ENCODE measurements around the gene UPK1A.
"Not testable (repeated sequence)": the region's sequence is repeated elsewhere in the genome, so short reads cannot be mapped to it uniquely, and the experiment has no call there.

The UPK1A gene

GRCh38 chr19:35689836-35690235, 23.5 kb downstream of the UPK1A start:
- no peaks in the 10 kb centered on the region for H3K79me2 ChIP-seq (ENCODE audit: low read length)
- peaks cover 10% of the 10 kb centered on the region for H3K4me1 ChIP-seq (ENCODE audit: low read length)
- no peak overlapping the region for H3K27ac ChIP-seq (ENCODE audit: low read length)
- H3K4me2 ChIP-seq (ENCODE audit: low read length) = no peak overlapping the region
- H4K20me1 ChIP-seq (ENCODE audit: insufficient read depth, low read length) = no peaks in the 10 kb centered on the region
- H3K9me3 ChIP-seq (ENCODE audit: insufficient read depth, low read length) = no peaks in the 10 kb centered on the region
- no peak overlapping the region for H3K4me3 ChIP-seq (ENCODE audit: low read length)
- H3K27me3 ChIP-seq (ENCODE audit: low read depth, low read length) = no peaks in the 10 kb centered on the region
- no peak overlapping the region for H3K9ac ChIP-seq (ENCODE audit: low read length)
- TF ChIP-seq EZH2phosphoT487 (IDR thresholded peaks at IDR 0.05; ENCODE audit: low read depth) = no peak
- no peak for TF ChIP-seq CTCF (IDR thresholded peaks at IDR 0.05; ENCODE audit: low read depth, low read length)
- H3K36me3 ChIP-seq (replicated peaks; ENCODE audit: low read depth, low read length) = no peaks in the 10 kb centered on the region
- no peak overlapping the region for H2AFZ ChIP-seq (ENCODE audit: low read depth, low read length)

GRCh38 chr19:35691106-35691505, 24.8 kb downstream of the UPK1A start:
- H4K20me1 ChIP-seq (ENCODE audit: insufficient read depth, low read length); H3K9me3 ChIP-seq (ENCODE audit: insufficient read depth, low read length); H3K9ac ChIP-seq (ENCODE audit: low read length); H3K36me3 ChIP-seq (replicated peaks; ENCODE audit: low read depth, low read length); H3K4me3 ChIP-seq (ENCODE audit: low read length); H3K79me2 ChIP-seq (ENCODE audit: low read length); H2AFZ ChIP-seq (ENCODE audit: low read depth, low read length); H3K4me2 ChIP-seq (ENCODE audit: low read length); H3K27me3 ChIP-seq (ENCODE audit: low read depth, low read length); H3K27ac ChIP-seq (ENCODE audit: low read length): not testable (repeated sequence)
- peaks cover 10% of the 10 kb centered on the region for H3K4me1 ChIP-seq (ENCODE audit: low read length)

DNA sequence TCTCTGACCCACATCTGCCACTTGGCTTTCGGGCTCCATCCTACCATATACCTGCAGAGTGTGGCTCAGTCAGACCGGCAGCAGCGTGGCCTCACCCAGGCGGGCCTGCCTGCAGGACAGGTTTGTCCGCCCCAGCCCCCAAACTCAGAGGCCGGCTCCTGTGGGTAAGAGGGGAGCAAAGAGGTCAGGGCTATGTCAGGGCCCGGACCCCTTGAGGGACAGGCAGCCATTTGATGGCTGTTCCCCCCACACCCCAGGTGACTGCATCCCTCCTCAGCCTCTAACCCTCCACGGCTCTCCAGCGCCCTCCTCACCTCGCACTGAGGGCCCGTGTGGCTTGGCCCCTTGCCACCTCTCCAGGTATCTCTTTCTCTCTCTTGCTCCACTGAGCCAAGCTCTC, 25.7 kb downstream of the UPK1A start:
- Histone ChIP-seq H3K4me1 (ENCODE audit: low read length) (peaks cover 15% of the 10 kb centered on the region), H3K9me3 (ENCODE audit: insufficient read depth, low read length) (no peaks in the 10 kb centered on the region), H3K79me2 (ENCODE audit: low read length) (no peaks in the 10 kb centered on the region), H3K4me3 (ENCODE audit: low read length) (no peak overlapping the region), H3K4me2 (ENCODE audit: low read length) (no peak overlapping the region), H3K9ac (ENCODE audit: low read length) (no peak overlapping the region), H3K36me3 (replicated peaks; ENCODE audit: low read depth, low read length) (no peaks in the 10 kb centered on the region), H4K20me1 (ENCODE audit: insufficient read depth, low read length) (no peaks in the 10 kb centered on the region), H3K27ac (ENCODE audit: low read length) (no peak overlapping the region), H2AFZ (ENCODE audit: low read depth, low read length) (no peak overlapping the region), H3K27me3 (ENCODE audit: low read depth, low read length) (no peaks in the 10 kb centered on the region)
- TF ChIP-seq CTCF (IDR thresholded peaks at IDR 0.05; ENCODE audit: low read depth, low read length) = peak; percentile 28
- TF ChIP-seq EZH2phosphoT487 (IDR thresholded peaks at IDR 0.05; ENCODE audit: low read depth) = no peak

- no peaks in the 10 kb centered on the region for H4K20me1 ChIP-seq (ENCODE audit: insufficient read depth, low read length)
- no peak overlapping the region for H2AFZ ChIP-seq (ENCODE audit: low read depth, low read length)
- no peaks in the 10 kb centered on the region for H3K9me3 ChIP-seq (ENCODE audit: insufficient read depth, low read length)
- no peaks in the 10 kb centered on the region for H3K79me2 ChIP-seq (ENCODE audit: low read length)
- no peak for TF ChIP-seq EZH2phosphoT487 (IDR thresholded peaks at IDR 0.05; ENCODE audit: low read depth)
- no peak for TF ChIP-seq CTCF (IDR thresholded peaks at IDR 0.05; ENCODE audit: low read depth, low read length)
- H3K4me2 ChIP-seq (ENCODE audit: low read length) = peak overlapping the region; percentile 2; the same call in 1 of the 2 replicates
- H3K4me3 ChIP-seq (ENCODE audit: low read length) = no peak overlapping the region
- no peaks in the 10 kb centered on the region for H3K36me3 ChIP-seq (replicated peaks; ENCODE audit: low read depth, low read length)
- H3K27ac ChIP-seq (ENCODE audit: low read length) = no peak overlapping the region
- peaks cover 17% of the 10 kb centered on the region for H3K4me1 ChIP-seq (ENCODE audit: low read length)
- no peaks in the 10 kb centered on the region for H3K27me3 ChIP-seq (ENCODE audit: low read depth, low read length)
- no peak overlapping the region for H3K9ac ChIP-seq (ENCODE audit: low read length)
These were observed 27.1 kb downstream of the UPK1A start for GRCh38 chr19:35693422-35693821.
